Skeletal muscle satellite cell (primary cell): Measurements from ENCODE around the gene C3orf18.

Source experiments
- H3K27me3 ChIP-seq: 2 replicates; pipeline ENCODE4 v1.7.0; 2013; ENCODE audit warnings: low read length; ENCODE audit not compliant: control insufficient read depth, insufficient read depth
- H3K36me3 ChIP-seq: 2 replicates; pipeline ENCODE4 v1.7.0; 2013; ENCODE audit warnings: mild to moderate bottlenecking, control low read depth, low read length; ENCODE audit not compliant: insufficient read depth
- H3K4me1 ChIP-seq: 2 replicates; pipeline ENCODE4 v1.7.0; 2013; ENCODE audit warnings: low read length; ENCODE audit not compliant: control insufficient read depth, insufficient read depth
- H3K4me2 ChIP-seq: 2 replicates; pipeline ENCODE4 v1.7.0; 2013; ENCODE audit warnings: mild to moderate bottlenecking, low read length
- H3K4me3 ChIP-seq: 2 replicates; pipeline ENCODE4 v1.7.0; 2013; ENCODE audit warnings: low read length
- H3K9ac ChIP-seq: 2 replicates; pipeline ENCODE4 v1.7.0; 2013; ENCODE audit warnings: mild to moderate bottlenecking, low read depth, low read length, moderate library complexity
- H3K9me3 ChIP-seq: replicated peaks from 2 replicates; pipeline ENCODE4 v1.7.0; 2013; ENCODE audit warnings: mild to moderate bottlenecking, control low read depth, low read length

The C3orf18 gene

DNA sequence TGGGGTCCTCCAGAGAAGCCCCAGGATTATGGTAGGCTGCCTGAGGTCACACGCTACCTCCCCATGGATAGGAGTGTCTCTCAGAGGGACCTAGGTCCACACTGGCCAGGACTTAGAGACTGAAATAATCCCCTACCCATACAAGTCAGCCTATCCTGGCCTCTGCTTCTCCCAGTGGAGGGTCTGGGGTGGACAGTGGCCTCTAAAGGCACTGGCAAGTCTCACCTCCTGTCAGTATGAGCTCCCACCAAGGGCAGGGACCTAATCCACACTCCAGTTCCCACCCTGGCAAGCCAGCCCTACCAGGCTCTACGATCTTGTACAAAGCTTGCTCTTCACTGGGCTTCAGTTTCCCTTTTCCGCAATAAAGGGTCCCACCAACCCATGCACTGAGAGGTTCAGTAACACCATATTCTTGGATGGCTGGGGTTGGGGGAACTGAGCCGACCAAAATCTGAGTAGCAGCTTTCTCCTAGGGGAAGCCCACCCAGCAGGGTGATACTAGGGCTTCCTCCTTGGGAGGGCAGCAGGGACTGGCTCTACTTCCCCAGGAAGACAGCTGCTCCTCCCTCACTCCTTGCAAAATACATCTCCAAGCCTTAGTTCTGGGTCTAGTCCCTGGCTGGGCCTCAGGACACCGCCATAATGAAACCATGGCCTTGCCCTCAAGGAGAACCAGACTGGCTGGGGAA is 41.7 kb upstream of the C3orf18 start:
- H3K27me3 ChIP-seq: no peaks in the 10 kb centered on the region
- H3K4me1 ChIP-seq: peaks cover 16% of the 10 kb centered on the region
- H3K4me3 ChIP-seq: no peak overlapping the region
- no peaks in the 10 kb centered on the region for H3K36me3 ChIP-seq
- no peaks in the 10 kb centered on the region for H3K9me3 ChIP-seq
- H3K4me2 ChIP-seq: no peak overlapping the region
- no peak overlapping the region for H3K9ac ChIP-seq

DNA sequence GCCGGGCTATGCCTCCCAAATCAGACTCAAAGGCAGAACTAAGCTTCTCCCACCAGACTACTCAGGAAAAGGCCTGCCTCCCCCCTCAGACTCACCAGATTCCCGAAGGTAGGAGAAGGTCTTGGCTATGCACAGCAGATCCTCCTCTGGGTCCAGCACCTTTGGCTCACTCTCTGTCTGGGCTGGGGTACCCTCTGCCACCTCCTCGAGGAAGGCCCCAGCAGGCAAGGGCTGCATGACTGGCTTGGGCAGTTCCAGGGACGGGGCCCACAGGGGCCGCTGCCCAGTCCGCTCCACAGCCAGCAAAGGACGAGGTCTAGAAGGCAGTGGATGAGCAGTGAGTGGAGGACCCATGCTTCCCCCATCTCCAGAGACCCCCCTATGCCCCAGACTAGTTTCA is 40.7 kb upstream of the C3orf18 start:
- Histone ChIP-seq H3K4me3 (no peak overlapping the region), H3K4me2 (no peak overlapping the region), H3K27me3 (no peaks in the 10 kb centered on the region), H3K9me3 (no peaks in the 10 kb centered on the region), H3K36me3 (no peaks in the 10 kb centered on the region), H3K9ac (no peak overlapping the region), H3K4me1 (peaks cover 16% of the 10 kb centered on the region)

DNA sequence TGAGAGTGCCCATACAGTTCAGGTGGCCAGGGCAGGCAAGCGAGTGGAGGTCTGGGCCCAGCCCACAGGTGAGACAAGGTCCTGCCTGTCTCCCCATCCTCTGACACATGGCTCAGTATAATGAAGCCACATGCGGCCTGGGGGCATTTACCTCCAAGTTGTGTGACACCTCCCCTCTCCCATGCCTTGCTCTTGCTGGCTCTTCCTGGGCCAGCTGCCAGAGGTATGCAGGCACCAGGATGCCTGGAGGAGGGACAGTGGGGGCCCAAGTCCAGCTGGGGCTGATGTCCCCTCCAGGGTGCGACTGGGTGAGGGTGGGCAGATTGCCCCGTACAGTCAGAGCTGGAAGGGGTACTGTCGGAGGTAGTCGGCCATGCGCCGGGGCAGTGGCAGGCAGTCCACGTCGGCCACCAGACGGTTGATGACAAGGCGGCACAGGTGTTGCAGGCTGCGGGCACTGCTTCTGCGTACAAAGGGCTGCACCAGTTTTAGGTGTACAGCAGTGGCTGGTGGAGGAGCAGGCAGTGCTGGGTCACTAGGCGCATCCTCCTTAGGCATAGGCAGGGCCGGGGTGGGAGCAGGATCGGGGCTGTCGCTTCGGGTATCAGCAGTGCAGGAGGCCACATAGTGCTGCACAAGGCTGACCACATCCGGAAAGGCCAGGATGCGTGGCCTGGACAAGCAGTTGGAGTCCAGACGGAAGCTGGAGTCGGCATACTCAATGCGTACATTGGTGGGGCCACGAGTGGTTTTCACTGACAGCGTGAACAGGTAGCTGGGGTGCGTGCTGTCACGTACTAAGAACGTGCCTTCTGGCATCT is 39.9 kb upstream of the C3orf18 start:
- no peaks in the 10 kb centered on the region for H3K36me3 ChIP-seq
- no peak overlapping the region for H3K4me3 ChIP-seq
- no peak overlapping the region for H3K4me2 ChIP-seq
- H3K9ac ChIP-seq: no peak overlapping the region
- H3K4me1 ChIP-seq: peaks cover 13% of the 10 kb centered on the region
- no peaks in the 10 kb centered on the region for H3K27me3 ChIP-seq
- H3K9me3 ChIP-seq: no peaks in the 10 kb centered on the region

DNA sequence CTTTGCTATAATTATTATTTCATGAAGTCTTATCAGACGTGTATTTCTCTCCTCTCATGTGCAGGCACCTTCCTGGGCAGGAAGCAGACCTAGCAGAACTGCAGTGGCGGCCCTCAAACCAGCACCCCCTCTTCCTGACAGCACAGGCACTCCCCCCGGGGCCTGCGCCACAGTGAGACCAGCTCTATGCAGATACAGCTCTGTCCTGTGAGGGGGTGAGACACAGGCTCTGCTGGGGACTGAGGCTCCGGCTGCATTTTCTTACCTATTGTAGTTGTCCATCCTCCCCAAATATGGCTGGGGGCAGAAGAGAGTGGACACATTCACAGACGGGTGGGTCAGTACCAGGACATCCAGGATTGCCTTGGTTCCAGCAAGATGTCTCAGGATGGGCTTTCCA is 39.0 kb upstream of the C3orf18 start:
- Histone ChIP-seq H3K9ac (no peak overlapping the region), H3K36me3 (no peaks in the 10 kb centered on the region), H3K27me3 (no peaks in the 10 kb centered on the region), H3K4me3 (no peak overlapping the region), H3K9me3 (no peaks in the 10 kb centered on the region), H3K4me2 (no peak overlapping the region), H3K4me1 (peaks cover 18% of the 10 kb centered on the region)

DNA sequence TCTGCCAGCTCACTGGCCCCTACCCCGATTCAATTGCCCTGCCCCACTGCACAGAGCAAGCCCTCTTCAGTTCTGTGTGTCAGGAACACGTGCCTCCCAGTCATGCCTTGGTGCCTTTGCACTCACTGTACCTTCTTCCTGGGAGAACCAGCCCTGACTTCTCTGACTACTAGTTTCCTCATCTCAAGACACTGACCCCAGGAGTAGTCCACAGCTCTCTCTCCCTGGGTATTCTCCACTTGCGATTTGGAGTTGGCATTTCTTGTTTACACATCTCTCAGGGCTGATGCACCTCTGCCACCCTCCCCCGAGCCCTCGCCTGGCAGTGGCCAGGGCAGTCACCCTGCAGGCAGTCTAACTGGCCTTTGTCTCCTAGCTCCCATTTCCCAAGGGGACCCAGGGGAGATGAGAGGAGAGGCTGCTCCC is 38.4 kb upstream of the C3orf18 start:
- no peaks in the 10 kb centered on the region for H3K36me3 ChIP-seq
- H3K4me2 ChIP-seq: no peak overlapping the region
- no peak overlapping the region for H3K9ac ChIP-seq
- no peak overlapping the region for H3K4me3 ChIP-seq
- H3K27me3 ChIP-seq: no peaks in the 10 kb centered on the region
- H3K9me3 ChIP-seq: no peaks in the 10 kb centered on the region
- H3K4me1 ChIP-seq: peaks cover 18% of the 10 kb centered on the region

DNA sequence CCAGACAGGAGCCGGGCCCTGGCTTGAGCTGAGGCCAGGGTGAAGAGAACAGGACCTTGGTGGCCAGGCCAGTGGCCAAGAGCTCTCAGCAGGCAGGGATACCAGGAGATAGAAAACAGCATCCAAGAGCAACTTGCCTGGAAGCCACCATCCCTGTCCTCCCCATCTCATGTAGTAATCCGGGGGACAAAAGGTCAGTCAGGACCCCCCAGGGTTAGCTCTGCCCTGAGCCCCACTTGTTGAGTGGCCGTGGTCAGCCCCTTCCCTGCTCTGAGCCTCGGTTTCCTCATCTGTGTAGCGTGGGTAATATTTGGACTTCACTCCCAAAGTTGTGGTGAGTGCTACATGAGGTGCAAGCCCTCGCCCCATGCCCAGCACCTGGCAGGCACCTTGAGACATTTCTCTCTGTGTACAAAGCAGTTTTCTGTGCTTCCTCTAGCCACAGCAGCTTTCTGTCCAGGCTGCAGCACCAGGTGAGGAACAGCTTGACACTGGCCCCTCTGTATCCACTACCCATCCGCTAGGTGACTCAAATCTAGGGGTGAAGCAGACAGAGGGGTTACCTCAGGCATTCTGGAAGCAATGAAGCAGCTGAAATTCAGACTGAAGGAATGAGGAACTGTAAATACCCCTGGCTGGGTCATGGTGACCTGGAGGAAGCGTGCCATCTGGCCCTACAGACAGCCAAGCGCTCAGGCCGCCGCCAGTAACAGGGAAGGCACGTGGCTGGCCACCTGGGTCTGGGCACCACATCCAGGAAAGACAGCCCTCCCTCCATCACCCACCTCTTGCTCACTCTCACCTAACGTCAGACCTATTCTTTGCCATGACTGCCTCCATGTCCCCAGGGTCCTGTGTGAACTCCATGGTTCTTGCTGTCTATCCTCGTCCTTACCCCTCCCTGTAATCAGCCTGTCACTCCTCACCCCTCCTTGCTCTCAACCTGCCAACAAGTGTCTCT is 37.4 kb upstream of the C3orf18 start:
- Histone ChIP-seq H3K4me1 (peaks cover 26% of the 10 kb centered on the region), H3K27me3 (no peaks in the 10 kb centered on the region), H3K4me3 (no peak overlapping the region), H3K9me3 (no peaks in the 10 kb centered on the region), H3K4me2 (no peak overlapping the region), H3K36me3 (no peaks in the 10 kb centered on the region), H3K9ac (no peak overlapping the region)

DNA sequence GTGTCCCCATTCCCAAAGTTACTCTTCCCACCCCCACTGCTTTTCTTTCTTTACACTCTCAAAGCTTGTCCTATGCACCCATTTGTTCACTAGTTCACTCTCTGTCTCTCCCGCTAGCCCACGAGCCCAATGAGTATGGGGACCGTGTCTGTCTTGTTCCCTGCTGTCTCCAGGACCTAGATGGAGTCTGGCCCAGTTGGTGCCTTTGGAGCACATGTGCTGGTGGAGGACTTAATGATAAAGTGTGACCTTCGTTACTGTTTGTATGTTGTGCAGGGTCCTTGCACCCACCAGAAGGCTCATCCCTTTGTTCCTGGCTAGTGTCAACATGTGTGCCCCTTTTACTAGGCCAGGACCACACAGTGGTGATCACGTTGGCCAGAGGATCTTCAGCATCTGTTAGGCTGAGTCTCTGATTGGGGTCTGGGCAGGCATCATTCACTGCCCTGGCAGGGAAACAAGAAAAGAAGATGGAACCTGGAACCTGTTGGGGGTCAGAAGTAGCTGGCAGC is 36.6 kb upstream of the C3orf18 start:
- Histone ChIP-seq H3K27me3 (no peaks in the 10 kb centered on the region), H3K36me3 (no peaks in the 10 kb centered on the region), H3K4me2 (no peak overlapping the region), H3K9ac (no peak overlapping the region), H3K9me3 (no peaks in the 10 kb centered on the region), H3K4me3 (no peak overlapping the region), H3K4me1 (peaks cover 29% of the 10 kb centered on the region)

DNA sequence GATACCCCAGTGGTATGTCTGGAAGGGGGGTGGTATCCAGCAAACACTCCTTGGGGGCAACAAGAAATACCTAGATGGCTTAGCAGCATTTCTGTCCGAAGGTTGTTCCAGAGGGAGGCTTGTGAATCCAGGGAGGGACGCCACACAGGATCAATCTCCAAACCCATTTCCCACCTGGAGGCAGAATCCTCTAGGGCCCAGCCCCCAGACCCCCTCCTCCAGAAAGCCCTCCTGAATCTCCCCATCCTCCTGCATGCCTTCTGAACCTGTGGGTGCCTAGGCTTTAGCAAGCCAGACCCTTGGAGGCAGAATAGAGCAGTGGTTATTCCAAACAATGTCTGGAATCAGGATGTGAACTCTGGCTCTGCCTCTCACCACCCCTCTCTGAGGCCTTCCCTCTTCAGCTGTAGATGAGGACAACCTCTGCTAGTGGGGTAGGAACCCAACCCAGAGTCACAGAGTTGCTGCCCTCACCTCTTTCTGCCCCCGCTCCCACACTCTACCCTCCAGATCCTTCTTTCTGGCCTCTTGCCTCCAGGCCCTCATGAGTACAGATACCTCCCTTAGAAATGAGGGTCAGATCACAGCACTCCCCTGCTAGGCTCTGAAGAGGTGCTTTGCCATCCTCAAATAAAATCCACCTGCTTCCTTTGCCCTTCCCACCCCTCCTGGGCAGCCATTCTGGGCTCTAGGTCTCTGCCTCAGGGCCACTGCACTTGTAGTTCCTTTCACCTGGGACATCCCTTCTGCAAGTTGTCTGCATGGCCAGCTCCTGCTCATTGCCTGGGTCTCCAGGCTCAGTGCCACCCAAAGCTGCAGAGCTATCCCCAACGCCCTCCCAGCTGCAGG is 35.9 kb upstream of the C3orf18 start:
- H3K27me3 ChIP-seq: no peaks in the 10 kb centered on the region
- no peaks in the 10 kb centered on the region for H3K9me3 ChIP-seq
- peaks cover 29% of the 10 kb centered on the region for H3K4me1 ChIP-seq
- H3K36me3 ChIP-seq: no peaks in the 10 kb centered on the region
- no peak overlapping the region for H3K4me3 ChIP-seq
- H3K9ac ChIP-seq: no peak overlapping the region
- H3K4me2 ChIP-seq: no peak overlapping the region

DNA sequence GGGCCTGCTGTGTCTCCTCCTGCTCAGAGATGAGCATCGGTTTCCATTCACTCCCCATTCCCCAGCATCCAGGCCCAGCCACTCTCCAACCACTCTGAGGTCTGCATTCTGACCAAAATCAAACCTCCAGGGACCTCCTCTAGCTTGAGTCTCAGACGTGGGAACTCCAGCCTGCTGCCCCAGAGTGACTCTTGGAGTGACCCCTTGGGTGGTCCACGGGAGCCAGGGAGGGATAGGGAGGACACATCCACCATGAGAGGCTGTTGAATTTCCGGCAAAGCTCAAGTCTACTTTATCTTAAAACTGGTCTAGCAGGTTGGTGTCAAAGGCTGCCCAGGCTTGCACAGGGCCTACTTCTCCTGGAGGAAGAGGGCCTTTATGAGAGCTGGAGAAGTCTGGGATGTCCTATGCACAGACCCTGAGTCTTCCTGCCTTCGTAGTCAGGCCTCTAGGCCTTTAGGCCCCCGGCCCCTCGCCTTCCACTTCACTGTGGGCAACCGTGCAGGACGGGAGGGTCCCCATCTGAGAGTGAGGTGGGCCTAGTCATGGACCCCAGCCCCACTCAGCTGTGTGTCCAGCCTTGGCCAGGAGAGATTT is 35.1 kb upstream of the C3orf18 start:
- H3K4me3 ChIP-seq: no peak overlapping the region
- peak overlapping the region; percentile 20 for H3K9ac ChIP-seq
- peaks cover 29% of the 10 kb centered on the region for H3K4me1 ChIP-seq
- H3K27me3 ChIP-seq: no peaks in the 10 kb centered on the region
- H3K4me2 ChIP-seq: no peak overlapping the region
- H3K36me3 ChIP-seq: no peaks in the 10 kb centered on the region
- H3K9me3 ChIP-seq: no peaks in the 10 kb centered on the region

DNA sequence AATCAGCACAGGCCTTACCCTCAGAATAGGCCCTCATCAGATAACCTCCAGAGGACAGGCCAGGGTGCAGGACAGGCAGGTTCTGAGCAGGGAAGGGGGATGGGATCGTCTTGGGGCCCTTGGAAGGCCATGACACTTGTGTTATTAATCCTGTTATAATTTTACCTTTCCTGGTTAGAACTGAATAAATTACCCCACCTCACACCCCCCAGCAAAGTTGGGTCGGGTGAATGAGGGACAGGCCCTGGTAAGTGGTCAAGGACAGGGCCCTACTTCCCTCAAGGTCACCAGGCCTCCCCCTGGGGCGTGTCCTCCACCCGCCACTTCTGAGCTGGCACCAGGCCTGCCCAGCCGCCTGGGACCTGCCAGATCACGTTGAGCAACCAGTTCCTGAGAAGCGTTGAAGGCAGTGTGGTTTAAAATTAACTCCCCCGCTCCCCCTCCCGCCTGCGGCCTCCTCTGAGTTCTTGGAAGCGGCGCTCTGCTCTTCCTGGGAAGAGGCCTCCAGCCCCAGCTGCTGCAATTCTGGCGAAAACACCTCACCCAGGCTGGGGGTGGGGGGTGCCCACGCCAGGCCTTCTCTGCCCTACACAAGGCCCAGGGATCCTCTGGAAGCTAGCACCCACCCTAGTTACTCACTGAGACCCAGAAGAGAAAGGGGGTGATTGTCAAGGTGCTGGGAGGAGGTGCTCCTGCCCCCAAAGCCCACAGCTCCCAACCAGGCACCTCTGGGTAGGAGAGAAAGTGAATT is 33.5 kb upstream of the C3orf18 start:
- peak overlapping the region; percentile 45 for H3K4me3 ChIP-seq
- H3K27me3 ChIP-seq: no peaks in the 10 kb centered on the region
- peak overlapping the region; percentile 79 for H3K9ac ChIP-seq
- no peaks in the 10 kb centered on the region for H3K9me3 ChIP-seq
- H3K4me1 ChIP-seq: peaks cover 29% of the 10 kb centered on the region
- H3K36me3 ChIP-seq: no peaks in the 10 kb centered on the region
- H3K4me2 ChIP-seq: peak overlapping the region; percentile 74
